SK-N-SH treated with all-trans-retinoic acid at 6 μM for 48 hours (cell line): ENCODE data around the gene ALKBH5.

Experiments
- ATAC-seq: fragments of 200-7000 bp; cut with Tn5 transposase; 3 replicates; pipeline ENCODE4 v1.9.1; 2020; ENCODE audit warnings: mild to moderate bottlenecking, moderate library complexity
- ARNTL ChIP-seq: fragments of 450-650 bp; formaldehyde crosslinking; IDR thresholded peaks from 2 replicates; pipeline ENCODE4 v1.5.0; 2020; ENCODE audit warnings: low read depth, mild to moderate bottlenecking, moderate library complexity, borderline replicate concordance
- BACH2 ChIP-seq: fragments of 250-450 bp; sonication (Bioruptor Pico); IDR thresholded peaks from 2 replicates; pipeline ENCODE4 v1.9.0; 2021; ENCODE audit warnings: mild to moderate bottlenecking, borderline replicate concordance
- CREB5 ChIP-seq: fragments of 250-450 bp; sonication (Bioruptor Pico); IDR thresholded peaks from 2 replicates; pipeline ENCODE4 v1.5.1; 2020; ENCODE audit warnings: low read depth, mild to moderate bottlenecking, moderate library complexity
- CSDC2 ChIP-seq: fragments of 250-450 bp; sonication (Bioruptor Pico); IDR thresholded peaks from 2 replicates; pipeline ENCODE4 v1.5.0; 2020; ENCODE audit warnings: mild to moderate bottlenecking, moderate library complexity
- ESRRG ChIP-seq: fragments of 250-450 bp; sonication (Bioruptor Pico); IDR thresholded peaks from 2 replicates; pipeline ENCODE4 v1.6.1; 2021; ENCODE audit warnings: mild to moderate bottlenecking
- GLIS3 ChIP-seq: fragments of 250-450 bp; sonication (Bioruptor Pico); IDR thresholded peaks from 2 replicates; pipeline ENCODE4 v1.5.0; 2020; ENCODE audit warnings: mild to moderate bottlenecking, moderate library complexity
- ISL1 ChIP-seq: fragments of 250-450 bp; sonication (Bioruptor Pico); IDR thresholded peaks from 2 replicates; pipeline ENCODE4 v2.1.2; 2022; ENCODE audit warnings: mild to moderate bottlenecking, moderate library complexity
- POU6F1 ChIP-seq: fragments of 250-450 bp; sonication (Bioruptor Pico); IDR thresholded peaks from 2 replicates; pipeline ENCODE4 v1.8.0; 2021; ENCODE audit warnings: low read depth, mild to moderate bottlenecking, moderate library complexity, borderline replicate concordance
- PPARA ChIP-seq: fragments of 250-450 bp; sonication (Bioruptor Pico); IDR thresholded peaks from 2 replicates; pipeline ENCODE4 v1.5.0; 2020; ENCODE audit warnings: mild to moderate bottlenecking, borderline replicate concordance
- RARB ChIP-seq: fragments of 250-450 bp; sonication (Bioruptor Pico); IDR thresholded peaks from 2 replicates; pipeline ENCODE4 v1.8.0; 2021; ENCODE audit warnings: mild to moderate bottlenecking, moderate library complexity
- SNAI2 ChIP-seq: fragments of 250-450 bp; sonication (Bioruptor Pico); IDR thresholded peaks from 2 replicates; pipeline ENCODE4 v1.5.0; 2020; ENCODE audit warnings: mild to moderate bottlenecking, moderate library complexity
- TCF4 ChIP-seq: fragments of 250-450 bp; sonication (Bioruptor Pico); IDR thresholded peaks from 2 replicates; pipeline ENCODE4 v1.8.0; 2021; ENCODE audit warnings: mild to moderate bottlenecking, moderate library complexity, borderline replicate concordance
- TOX ChIP-seq: fragments of 250-450 bp; sonication (Bioruptor Pico); IDR thresholded peaks from 2 replicates; pipeline ENCODE4 v1.8.0; 2021; ENCODE audit warnings: mild to moderate bottlenecking, moderate library complexity, borderline replicate concordance
- TSHZ2 ChIP-seq: fragments of 250-450 bp; sonication (Bioruptor Pico); IDR thresholded peaks from 2 replicates; pipeline ENCODE4 v1.5.0; 2020; ENCODE audit warnings: mild to moderate bottlenecking, moderate library complexity
- ZC3H10 ChIP-seq: fragments of 250-450 bp; sonication (Bioruptor Pico); IDR thresholded peaks from 2 replicates; pipeline ENCODE4 v1.5.1; 2021; ENCODE audit warnings: mild to moderate bottlenecking, moderate library complexity
- ZFP3 ChIP-seq: fragments of 250-450 bp; sonication (Bioruptor Pico); IDR thresholded peaks from 2 replicates; pipeline ENCODE4 v1.5.0; 2020; ENCODE audit warnings: mild to moderate bottlenecking, moderate library complexity
- ZFP30 ChIP-seq: fragments of 450-650 bp; formaldehyde crosslinking; IDR thresholded peaks from 2 replicates; pipeline ENCODE4 v1.5.0; 2022; ENCODE audit warnings: mild to moderate bottlenecking, moderate library complexity
- ZNF565 ChIP-seq: fragments of 450-650 bp; formaldehyde crosslinking; conservative IDR thresholded peaks from 2 replicates; pipeline ENCODE4 v1.5.0; 2020; ENCODE audit warnings: low read depth, mild to moderate bottlenecking, moderate library complexity
- ZNF70 ChIP-seq: fragments of 450-650 bp; formaldehyde crosslinking; IDR thresholded peaks from 2 replicates; pipeline ENCODE4 v1.5.0; 2020; ENCODE audit warnings: mild to moderate bottlenecking, moderate library complexity
- TF ChIP-seq, protein P1 (sequence below): fragments of 250-450 bp; sonication (Bioruptor Pico); IDR thresholded peaks from 2 replicates; pipeline ENCODE4 v1.5.1; 2021; ENCODE audit warnings: mild to moderate bottlenecking, moderate library complexity
- TF ChIP-seq, protein P2 (sequence below): fragments of 250-450 bp; sonication (Bioruptor Pico); IDR thresholded peaks from 2 replicates; pipeline ENCODE4 v1.8.0; 2020; ENCODE audit warnings: mild to moderate bottlenecking, moderate library complexity, borderline replicate concordance

The ALKBH5 gene

GRCh38 chr17:18201108-18201507 lies 17.5 kb downstream of the ALKBH5 start:
- no peak for ATAC-seq
- TF ChIP-seq ESRRG (CRISPR knock-in tag) = no peak
- TF ChIP-seq, protein P1, sequence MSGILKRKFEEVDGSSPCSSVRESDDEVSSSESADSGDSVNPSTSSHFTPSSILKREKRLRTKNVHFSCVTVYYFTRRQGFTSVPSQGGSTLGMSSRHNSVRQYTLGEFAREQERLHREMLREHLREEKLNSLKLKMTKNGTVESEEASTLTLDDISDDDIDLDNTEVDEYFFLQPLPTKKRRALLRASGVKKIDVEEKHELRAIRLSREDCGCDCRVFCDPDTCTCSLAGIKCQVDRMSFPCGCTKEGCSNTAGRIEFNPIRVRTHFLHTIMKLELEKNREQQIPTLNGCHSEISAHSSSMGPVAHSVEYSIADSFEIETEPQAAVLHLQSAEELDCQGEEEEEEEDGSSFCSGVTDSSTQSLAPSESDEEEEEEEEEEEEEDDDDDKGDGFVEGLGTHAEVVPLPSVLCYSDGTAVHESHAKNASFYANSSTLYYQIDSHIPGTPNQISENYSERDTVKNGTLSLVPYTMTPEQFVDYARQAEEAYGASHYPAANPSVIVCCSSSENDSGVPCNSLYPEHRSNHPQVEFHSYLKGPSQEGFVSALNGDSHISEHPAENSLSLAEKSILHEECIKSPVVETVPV (CRISPR knock-in tag) = no peak
- no peak for TF ChIP-seq ZNF565 (CRISPR knock-in tag)
- no peak for TF ChIP-seq PPARA
- TF ChIP-seq, protein P2, sequence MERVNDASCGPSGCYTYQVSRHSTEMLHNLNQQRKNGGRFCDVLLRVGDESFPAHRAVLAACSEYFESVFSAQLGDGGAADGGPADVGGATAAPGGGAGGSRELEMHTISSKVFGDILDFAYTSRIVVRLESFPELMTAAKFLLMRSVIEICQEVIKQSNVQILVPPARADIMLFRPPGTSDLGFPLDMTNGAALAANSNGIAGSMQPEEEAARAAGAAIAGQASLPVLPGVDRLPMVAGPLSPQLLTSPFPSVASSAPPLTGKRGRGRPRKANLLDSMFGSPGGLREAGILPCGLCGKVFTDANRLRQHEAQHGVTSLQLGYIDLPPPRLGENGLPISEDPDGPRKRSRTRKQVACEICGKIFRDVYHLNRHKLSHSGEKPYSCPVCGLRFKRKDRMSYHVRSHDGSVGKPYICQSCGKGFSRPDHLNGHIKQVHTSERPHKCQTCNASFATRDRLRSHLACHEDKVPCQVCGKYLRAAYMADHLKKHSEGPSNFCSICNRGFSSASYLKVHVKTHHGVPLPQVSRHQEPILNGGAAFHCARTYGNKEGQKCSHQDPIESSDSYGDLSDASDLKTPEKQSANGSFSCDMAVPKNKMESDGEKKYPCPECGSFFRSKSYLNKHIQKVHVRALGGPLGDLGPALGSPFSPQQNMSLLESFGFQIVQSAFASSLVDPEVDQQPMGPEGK = no peak
- no peak for TF ChIP-seq CSDC2 (CRISPR knock-in tag)
- no peak for TF ChIP-seq ZFP30 (CRISPR knock-in tag)
- no peak for TF ChIP-seq TCF4
- TF ChIP-seq POU6F1 (CRISPR knock-in tag) = no peak
- no peak for TF ChIP-seq GLIS3 (CRISPR knock-in tag)
- no peak for TF ChIP-seq CREB5 (CRISPR knock-in tag)
- TF ChIP-seq ZNF70 (CRISPR knock-in tag) = no peak
- TF ChIP-seq TOX (CRISPR knock-in tag) = no peak
- no peak for TF ChIP-seq ZFP3 (CRISPR knock-in tag)
- no peak for TF ChIP-seq RARB
- no peak for TF ChIP-seq ZC3H10 (CRISPR knock-in tag)
- TF ChIP-seq ARNTL (CRISPR knock-in tag) = no peak
- no peak for TF ChIP-seq TSHZ2 (CRISPR knock-in tag)
- no peak for TF ChIP-seq SNAI2 (CRISPR knock-in tag)
- no peak for TF ChIP-seq BACH2 (CRISPR knock-in tag)
- TF ChIP-seq, all 23 proteins: peak for 0

DNA sequence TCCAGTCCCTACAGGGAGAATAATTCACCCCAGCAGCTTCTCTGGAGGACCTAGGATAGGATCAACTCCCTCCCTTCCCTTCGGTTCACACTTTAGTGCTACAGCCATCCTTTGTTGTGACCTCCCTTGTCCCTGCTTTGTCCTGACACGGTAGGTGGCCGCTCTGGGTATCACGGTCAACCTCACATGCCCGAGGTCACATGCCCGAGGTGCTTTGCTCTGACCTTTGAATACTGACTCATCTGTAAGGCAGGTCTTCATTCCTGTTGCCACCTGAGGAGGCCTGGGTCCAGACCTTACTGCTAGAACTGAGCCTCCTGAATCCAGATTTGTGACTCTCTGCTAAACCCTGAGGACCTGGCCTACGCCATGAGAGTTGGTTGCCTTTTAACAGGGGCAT lies 19.7 kb downstream of the ALKBH5 start:
- ATAC-seq = no peak
- TF ChIP-seq ISL1 (CRISPR knock-in tag) (no peak), CSDC2 (CRISPR knock-in tag) (no peak), ZNF565 (CRISPR knock-in tag) (no peak), ZFP30 (CRISPR knock-in tag) (no peak), TSHZ2 (CRISPR knock-in tag) (no peak), CREB5 (CRISPR knock-in tag) (no peak), SNAI2 (CRISPR knock-in tag) (no peak), TOX (CRISPR knock-in tag) (no peak), GLIS3 (CRISPR knock-in tag) (no peak), POU6F1 (CRISPR knock-in tag) (no peak), ZC3H10 (CRISPR knock-in tag) (no peak), BACH2 (CRISPR knock-in tag) (no peak), RARB (no peak)
- TF ChIP-seq, protein P1 (CRISPR knock-in tag) = no peak
- TF ChIP-seq, all 23 proteins: peak for 0
